HuH-7 (cell line): ENCODE data around the gene THSD8.

Experiments
- DNase-seq: peaks from one replicate; pipeline ENCODE4 v3.0.0; 2011; ENCODE audit warnings: low spot score

Gene THSD8

DNA sequence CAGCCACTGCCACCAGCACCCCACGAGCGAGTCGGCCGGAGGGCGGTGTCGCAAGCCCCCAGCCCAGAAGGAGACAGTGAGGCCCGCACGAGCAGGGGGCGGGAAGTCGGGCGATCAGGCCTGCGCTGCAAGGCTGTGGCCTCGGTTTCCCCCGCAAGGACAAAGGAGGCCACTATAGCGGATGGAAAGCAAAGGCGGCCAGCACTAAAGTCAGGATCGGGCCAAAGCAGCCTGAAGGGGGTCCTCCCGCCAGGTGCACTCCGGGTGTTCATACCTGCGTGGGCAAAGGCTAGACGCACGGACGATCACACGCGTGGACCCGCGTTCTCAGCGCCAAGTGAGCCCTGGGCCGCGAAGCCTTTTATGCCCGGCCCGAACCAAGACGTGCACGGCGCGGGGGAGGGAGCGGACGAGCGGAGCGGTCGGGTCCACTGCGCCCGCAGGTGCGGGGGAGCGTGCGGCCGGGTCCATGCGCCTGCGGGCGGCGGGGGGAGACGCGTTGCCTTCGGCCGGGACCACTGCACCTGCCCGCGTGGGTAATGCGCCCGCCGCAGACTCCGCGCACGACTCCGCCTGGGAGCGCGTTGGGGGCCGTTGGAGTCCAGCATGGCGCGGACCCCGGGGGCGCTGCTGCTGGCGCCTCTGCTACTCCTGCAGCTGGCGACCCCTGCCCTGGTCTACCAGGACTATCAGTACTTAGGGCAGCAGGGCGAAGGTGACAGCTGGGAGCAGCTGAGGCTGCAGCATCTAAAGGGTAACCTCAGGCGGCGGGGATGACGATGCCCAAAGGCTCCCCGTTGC, at the start of gene THSD8, which contains the start of gene PRDX2:
Gene THSD8, plus strand, starts transcription at position 604 of the 801 bp plus-strand sequence. Its CDS starts 3 bp downstream, at position 607.
Gene PRDX2, minus strand, starts transcription at position 335 of the 801 bp plus-strand sequence. CDS start 539 bp downstream, outside the sequence.
- DNase-seq = peak; percentile 80

DNA sequence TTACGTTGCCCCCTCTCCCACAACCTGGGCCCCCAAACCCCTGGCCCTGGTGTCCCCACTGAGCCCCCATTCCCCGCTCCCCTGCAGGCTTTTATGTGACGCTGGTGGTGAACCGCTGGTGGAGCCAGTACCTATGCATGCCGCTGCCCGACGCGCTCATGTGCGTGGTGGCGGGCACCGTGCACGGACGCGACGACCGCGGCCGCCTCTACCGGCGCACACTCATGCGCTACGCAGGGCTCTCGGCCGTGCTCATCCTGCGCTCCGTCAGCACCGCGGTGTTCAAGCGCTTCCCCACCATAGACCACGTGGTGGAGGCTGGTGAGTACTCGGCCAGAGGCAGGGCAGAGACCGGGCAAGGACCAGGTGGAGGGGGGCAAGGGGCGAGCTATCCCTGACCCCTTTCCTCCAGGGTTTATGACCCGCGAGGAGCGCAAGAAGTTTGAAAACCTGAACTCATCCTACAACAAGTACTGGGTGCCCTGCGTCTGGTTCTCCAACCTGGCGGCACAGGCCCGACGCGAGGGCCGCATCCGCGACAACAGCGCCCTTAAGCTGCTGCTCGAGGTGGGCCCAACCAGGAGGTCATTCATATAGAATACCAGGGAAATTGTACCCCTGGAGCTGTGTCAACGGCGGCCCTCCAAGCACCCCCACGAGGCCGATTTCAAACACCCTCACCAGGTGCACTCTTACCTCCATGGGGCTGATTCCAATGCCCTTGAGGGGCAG, 47.2 kb upstream of the THSD8 start:
- DNase-seq = no peak

- DNase-seq = no peak
These were observed 45.6 kb upstream of the THSD8 start for GRCh38 chr19:12756150-12756883.

GRCh38 chr19:12757544-12758274, 44.2 kb upstream of the THSD8 start:
- peak; percentile 85 for DNase-seq

- DNase-seq = no peak
These were observed 42.2 kb upstream of the THSD8 start for GRCh38 chr19:12759686-12760085.

- no peak for DNase-seq
These were observed 38.8 kb upstream of the THSD8 start for GRCh38 chr19:12763100-12763499.

DNA sequence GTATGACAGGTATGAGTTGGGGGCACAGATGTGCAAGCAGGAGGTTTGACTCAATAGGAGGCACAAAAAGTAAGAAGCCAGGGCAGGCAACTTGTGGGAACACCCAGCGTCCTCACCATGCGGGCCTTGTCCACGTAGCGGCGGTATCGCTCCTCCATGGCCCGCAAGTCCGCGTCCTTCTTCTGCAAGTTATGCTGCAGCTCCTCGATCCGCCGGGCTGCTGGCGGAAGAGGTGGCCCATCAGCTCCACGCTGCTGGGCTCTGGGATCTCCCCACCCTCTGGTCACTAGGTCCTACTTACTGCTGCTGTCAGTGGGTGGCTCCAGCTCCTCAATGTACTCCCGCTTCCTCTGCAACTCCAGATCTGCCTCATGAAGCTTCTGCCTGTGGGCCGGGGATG, 37.2 kb upstream of the THSD8 start:
- DNase-seq = no peak

- peak; percentile 91 for DNase-seq
These were observed 35.8 kb upstream of the THSD8 start for GRCh38 chr19:12766051-12766521.

DNA sequence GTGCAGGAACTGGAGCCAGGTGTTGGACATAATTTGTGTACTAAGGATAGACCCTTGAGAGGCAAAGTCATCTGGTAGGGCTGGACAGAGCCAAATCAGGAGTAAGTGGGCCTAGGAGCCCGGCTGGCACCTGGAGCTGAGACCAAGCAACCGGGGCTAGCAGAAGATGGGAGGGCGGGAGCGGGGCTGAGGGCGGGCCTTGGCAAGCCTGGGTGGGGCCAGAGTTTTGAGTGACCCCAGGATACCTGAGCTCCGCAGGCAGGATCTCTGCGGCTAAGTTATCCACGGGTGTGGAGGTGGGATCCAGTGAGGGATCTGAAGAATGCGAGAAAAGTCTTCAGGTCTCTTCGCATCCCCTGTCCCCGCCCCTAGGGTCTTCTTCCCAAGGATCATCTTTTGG, 34.7 kb upstream of the THSD8 start:
- DNase-seq = no peak

GRCh38 chr19:12767666-12768065, 34.2 kb upstream of the THSD8 start:
- no peak for DNase-seq

DNA sequence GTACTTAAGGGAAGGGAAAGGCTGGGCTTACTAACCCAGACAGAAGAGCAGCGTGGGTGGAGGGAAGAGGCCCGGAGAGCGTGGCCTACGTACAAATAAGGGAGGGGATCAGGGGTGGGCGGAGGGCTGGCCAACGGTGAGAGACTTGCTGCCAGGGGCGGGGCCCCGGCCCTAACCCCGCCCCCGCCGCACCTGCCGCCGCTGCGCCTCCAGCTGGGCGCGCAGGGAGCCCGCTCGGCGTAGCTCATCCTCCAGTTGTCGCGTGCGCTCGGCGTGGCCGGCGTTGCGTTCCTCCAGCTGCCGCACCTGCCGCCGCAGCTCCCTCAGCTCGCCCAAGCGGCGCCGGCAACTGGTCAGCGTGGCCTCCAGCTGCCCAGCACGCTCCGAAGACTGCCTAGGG, 32.2 kb upstream of the THSD8 start:
- no peak for DNase-seq

DNA sequence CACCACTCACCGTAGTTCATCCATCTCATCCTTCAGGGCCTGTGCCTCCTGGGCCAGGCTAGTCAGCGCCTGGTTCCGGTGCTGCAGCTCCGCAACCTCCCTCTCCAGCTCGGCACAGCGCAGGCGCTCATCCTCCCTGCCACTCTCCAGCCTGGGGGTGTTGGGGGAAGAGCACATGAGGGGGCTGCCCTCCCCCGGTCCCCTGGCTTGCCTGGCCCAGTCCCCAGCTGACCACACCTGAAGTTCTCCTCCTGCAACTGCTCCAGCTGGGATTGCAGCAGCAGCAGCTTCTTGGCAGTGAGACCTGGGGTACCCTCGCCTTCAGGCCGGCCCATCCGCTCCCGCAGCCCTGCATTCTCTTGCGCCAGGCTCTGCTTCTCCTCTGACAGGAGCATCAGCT, 30.9 kb upstream of the THSD8 start:
- DNase-seq = no peak

DNA sequence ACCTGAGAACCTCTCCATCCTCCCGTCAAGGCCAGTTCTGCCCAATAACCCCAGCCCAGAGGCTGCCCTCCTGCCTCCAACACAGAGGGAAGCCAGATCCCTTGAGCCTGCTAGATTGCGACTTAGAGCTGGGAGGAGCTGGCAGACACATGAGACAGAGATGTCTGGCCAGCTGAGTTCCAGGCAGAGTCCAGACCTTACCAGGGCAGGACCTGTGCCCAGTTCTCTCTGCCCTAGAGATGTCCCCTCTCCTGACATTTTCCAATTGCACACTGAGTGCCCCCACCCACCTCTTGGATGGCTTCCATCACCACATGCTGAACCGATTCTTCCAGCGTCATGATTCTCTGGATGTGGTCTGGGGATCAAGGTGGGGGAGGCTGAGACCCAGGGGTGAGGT, 29.5 kb upstream of the THSD8 start:
- DNase-seq = no peak

- no peak for DNase-seq
These were observed 28.3 kb upstream of the THSD8 start for GRCh38 chr19:12773571-12773970.

- DNase-seq = no peak
These were observed 27.0 kb upstream of the THSD8 start, which contains the start of gene HOOK2 for GRCh38 chr19:12774588-12775555. TSS of gene HOOK2 (minus strand) at chr19:12775552. CDS start at chr19:12775449, 103 bp downstream.

DNA sequence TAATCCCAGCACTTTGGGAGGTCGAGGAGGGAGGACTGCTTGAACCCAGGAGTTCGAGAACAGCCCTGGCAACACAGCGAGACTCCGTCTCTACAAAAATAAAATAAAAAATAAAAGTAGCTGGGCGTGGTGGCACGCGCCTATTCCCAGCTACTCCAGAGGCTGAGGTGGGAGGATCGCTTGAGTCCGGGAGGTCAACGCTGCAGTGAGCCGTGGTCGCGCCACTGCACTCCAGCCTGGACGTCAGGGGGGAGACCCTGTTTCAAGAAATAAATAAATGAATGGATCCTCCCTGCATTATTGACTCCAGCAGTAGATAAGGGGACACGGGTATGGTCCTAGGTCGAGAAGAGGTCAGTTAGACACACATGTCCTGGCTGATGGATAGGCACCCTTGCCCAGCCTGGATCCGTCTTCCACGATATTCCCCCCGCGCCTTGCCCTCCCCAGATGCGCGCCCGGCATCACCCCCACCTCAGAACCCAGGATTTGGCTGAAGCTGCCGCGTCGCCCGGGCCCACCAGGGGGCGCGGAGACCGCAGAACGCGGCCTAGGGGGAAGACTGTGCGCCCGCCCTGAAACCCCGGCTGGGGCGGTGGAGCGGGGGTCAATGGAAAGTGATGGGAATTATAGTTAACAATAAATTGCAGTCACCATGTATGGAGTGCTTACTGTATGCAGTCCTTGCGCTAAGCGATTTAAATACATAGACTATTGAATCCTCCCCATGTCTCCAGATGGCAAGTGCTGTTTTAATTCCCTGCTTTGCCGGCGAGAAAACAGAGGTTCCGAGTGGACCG, 24.5 kb upstream of the THSD8 start:
- DNase-seq = peak; percentile 82

DNA sequence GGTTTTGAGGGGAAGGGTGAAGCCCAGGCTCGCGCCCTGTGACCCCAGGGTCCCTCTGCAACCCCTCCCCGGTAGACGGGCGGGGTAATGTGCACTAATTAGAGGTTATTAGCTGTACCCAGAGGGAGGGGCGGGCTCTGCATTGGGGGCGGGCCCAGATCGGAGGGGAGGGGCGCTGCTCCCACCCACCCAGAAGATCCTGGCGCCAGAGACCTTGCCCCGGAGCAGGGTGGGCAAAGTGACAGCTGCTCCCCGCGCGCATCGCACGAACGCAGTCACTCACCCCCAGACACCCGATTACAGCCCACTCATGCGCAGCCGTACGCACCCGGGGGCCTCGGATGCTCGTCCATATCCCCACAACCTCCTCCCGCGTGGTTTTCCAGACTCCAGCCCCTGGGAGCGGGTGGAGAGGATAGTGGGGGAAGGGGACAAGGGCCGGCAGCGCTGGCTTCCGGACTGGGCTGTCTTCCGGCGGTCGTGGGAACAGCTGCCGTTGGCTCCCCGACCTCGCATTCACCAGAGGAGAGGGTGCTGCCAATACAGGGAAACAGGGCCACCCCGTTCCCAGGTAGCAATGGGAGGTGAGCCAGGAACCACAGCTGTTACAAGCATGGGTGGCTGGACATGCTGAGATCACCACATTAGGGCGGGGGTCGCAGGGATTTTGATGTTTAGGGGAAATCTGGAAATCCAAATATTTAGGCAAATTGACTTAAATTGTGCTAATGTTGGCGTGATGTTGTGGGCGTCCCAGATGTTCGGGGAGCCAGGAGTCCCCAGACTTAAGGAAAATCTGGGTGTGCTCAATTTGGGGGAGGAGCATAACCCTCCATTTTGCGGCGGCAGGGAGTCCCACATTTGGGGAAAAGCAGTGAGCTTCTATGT, 23.6 kb upstream of the THSD8 start:
- DNase-seq = peak; percentile 67

GRCh38 chr19:12778905-12779161, 23.0 kb upstream of the THSD8 start:
- no peak for DNase-seq
